LNCAP (cell line): ENCODE measurements around the gene FOSB.

Source experiments
- TF ChIP-seq, protein P1 (sequence below): fragments of 450-650 bp; IDR thresholded peaks from 2 replicates; pipeline ENCODE4 v1.5.1; 2017; ENCODE audit warnings: mild to moderate bottlenecking

FOSB gene

DNA sequence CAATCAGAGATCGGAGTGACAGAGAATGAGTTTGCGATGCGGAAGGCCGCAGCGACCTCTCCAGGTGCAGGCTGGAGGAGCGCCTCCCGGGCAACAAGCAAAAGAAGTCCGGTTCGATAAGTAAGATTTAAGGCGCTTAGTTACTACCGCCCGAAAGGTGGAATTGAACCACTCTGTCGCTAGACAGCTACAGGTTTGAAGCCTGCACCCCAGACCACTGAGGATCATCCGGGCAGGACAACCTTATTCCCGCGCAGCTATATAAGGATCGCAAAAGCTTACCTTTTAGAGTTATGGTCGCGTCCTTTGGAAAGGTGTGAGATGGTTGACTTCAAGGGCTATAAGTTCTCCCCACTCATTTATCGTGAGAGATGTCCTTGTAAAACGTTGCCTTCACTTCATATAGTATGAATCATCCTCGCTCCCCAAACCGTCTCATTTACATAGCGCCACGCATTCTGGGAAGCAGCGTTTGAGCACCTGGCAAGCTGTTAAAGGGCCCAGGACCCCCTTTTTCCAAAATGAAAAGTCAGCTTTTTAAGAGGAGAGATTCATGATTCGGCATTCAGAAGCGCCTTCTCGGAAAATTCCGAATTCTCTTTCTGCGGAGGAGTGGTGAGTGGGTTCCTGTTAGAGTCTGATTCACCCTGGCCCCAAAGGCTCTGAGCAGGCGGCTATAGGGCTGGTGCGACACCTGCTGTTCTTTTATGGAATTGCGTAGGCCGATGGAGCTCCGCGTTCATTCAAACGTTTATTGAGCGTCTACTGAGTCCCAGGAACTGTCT, 10.8 kb downstream of the FOSB start:
- TF ChIP-seq, protein P1, sequence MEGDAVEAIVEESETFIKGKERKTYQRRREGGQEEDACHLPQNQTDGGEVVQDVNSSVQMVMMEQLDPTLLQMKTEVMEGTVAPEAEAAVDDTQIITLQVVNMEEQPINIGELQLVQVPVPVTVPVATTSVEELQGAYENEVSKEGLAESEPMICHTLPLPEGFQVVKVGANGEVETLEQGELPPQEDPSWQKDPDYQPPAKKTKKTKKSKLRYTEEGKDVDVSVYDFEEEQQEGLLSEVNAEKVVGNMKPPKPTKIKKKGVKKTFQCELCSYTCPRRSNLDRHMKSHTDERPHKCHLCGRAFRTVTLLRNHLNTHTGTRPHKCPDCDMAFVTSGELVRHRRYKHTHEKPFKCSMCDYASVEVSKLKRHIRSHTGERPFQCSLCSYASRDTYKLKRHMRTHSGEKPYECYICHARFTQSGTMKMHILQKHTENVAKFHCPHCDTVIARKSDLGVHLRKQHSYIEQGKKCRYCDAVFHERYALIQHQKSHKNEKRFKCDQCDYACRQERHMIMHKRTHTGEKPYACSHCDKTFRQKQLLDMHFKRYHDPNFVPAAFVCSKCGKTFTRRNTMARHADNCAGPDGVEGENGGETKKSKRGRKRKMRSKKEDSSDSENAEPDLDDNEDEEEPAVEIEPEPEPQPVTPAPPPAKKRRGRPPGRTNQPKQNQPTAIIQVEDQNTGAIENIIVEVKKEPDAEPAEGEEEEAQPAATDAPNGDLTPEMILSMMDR = peak; percentile 60

DNA sequence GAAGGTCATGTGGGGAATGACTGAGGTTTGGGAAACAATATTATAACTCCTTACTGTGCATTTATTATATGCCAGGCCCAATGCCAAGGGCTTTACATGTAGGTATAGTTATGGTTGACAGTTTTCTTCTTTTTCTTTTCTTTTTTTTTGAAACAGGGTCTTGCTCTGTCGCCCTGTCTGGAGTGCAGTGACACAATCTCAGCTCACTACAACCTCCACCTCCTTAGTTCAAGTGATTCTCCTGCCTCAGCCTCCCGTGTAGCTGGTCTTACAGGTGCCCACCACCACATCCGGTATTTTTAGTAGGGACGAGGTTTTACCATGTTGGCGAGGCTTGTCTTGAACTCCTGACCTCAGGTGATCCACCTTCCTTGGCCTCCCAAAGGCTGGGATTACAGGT, 15.2 kb downstream of the FOSB start:
- TF ChIP-seq, protein P1 = no peak

DNA sequence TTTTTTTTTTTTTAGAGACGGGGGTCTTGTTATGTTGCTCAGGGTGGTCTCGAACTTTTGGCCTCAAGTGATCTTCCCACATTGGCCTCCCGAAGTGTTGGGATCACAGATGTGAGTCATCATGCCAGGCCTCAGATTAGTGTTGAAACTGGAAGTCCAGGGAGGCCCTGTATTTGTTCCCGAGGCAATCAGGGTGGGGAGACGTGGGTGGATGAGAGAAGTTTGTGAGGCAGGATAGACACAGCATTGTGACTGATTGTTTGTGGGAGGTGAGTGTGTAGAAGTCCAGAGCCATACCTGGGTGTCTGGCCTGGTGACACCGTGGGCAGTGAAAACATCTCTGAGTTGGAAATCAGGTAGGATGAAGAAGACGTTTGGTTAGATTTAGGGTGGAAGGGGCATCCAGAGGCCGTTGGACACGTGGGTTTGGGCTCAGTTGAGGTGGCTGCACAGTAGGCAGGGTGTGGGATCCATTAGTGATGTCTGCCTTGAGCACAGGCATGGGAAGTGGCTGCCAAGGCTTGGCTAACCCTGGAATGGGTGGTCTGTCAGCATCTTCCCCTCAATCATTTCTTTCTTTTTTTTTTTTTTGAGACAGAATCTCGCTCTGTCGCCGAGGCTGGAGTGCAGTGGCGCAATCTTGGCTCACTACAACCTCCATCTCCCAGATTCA, 16.6 kb downstream of the FOSB start:
- TF ChIP-seq, protein P1 = no peak

DNA sequence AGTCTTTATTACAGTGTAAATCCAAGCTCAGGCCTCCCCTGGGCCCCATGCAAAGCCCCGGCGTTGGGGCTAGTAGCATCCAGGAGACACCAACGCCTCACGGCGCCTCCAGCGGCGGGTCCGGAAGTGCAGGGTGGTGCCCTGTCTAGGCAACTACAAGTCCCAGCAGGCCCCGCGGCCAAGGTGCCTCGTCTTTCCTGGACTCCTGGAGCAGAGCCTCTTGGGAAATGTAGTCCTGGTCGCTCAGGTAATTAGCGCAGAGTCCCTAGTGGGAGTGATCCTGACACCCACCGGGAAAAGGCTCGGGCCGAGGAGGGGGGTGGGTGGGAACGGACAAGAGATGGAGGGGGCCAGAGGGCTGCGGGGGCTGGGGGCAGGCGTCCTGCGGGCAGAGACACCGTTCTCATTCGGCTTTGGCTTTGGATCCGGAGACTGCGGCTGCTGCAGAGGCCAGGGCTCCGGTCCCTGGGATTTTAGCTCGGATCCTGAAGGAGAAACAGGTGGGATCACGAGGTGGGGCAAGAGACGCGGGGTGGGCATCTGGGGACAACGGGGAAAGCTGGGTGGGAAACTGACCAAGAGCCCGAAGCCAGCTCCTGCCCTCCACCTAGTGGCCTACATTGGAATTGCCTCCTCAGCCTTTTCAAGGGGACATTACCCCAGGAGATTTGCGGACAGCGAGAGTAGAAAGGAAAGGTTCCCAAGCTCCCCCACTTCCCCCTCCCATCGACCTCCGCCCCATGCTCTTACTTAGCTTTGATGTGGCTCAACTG, 17.7 kb downstream of the FOSB start:
- TF ChIP-seq, protein P1 = peak; percentile 54

DNA sequence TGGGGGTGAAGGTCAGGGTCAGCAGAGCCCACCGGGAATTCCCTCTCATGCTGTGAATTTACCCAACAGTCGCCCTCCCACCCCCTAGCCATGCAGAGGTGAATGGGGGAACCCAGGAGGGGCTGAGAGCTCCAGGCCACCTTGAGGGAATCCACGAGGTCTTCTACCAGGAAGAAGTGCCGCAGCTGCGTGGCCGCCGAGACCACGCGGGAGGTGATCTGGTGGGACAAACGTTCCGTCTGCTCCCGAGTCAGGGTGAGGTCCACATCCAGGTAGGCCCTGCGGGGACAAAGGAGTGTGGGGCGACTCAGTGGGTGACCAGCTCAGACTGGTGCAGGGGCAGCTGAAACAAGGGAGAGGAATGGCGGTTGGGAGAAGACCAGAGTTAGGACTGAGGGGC, 20.9 kb downstream of the FOSB start:
- TF ChIP-seq, protein P1 = no peak

DNA sequence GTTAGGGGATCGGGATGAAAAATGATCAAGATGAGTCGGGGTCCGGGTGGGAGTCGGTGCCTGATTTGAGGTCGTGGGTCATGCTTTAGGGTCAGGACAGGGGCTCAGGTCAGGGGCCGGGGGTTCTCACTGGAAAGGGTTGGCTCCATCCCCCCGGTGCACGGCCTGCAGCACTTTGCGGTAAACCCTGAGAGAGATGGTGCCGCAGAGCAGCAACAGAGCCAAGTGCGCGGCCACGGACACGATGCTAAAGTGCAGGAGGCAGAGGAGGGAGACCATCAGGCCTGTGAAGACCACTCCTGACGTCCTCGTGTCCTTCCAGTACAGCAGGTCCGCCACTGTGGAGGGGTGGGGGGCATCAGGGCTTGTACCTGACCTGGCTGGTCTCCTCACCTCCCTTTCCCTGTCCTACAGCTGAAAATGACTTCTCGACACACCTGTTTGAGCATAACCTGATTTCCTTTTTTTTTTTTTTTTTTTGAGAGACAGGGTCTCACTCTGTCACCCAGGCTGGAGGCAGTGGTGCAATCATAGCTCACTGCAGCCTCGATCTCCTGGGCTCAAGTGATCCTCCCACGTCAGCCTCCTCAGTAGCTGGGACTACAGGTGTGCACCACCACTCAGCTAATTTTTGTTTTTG, 21.5 kb downstream of the FOSB start:
- TF ChIP-seq, protein P1 = no peak

DNA sequence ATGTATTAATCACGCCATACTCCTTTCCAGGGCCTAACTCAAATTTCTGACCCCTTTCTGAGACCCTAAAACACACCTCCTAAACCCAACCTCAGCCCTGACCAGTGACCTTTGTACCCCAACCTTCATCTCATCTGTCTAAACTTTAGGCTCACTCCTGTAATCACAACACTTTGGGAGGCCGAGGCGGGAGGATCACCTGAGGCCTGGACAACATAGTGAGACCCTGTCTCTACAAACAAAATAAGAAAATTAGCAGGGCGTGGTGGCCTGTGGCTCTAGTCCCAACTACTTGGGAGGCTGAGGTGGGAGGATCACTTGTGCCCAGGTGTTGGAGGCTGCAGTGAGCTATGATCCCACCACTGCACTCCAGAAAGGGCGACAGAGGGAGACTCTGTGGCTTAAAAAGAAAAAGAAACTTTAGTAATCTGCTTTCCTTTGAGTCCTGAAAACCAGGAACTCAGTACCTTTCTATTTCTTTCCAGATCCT, 24.4 kb downstream of the FOSB start:
- TF ChIP-seq, protein P1 = no peak
